MM.1S (cell line): Measurements from ENCODE around the gene RASA1.

Experiments
- EZH2 ChIP-seq: fragments of 300-600 bp; sonication (generic); optimal IDR thresholded peaks from 2 replicates; pipeline ENCODE3; 2017; ENCODE audit warnings: low read depth, mild to moderate bottlenecking, antibody characterized with exemption, low read length, mixed read lengths
- TF ChIP-seq, protein P1 (sequence below): fragments of 300-600 bp; sonication (generic); IDR thresholded peaks from 2 replicates; pipeline ENCODE4 v1.5.1; 2016; ENCODE audit warnings: antibody characterized with exemption, low read length, mixed read lengths

DNA sequence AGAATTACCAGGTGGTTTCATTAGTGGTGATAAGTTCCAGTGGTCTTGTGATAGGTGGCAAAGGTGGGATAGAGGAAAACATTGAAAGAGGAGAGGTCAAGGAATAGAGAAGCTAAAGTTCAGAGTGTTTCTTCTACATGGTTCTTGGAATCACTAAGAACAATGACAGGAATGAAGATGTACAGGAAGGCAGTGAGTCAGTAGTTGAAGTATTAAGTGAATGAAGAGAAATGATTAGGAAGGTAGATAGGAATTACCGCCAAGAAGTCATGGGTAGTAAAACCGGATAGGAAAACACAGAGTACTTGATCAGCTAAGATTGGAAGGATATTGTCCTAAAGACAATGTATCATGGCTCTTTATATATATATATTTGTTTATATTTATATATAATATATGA lies 37.9 kb upstream of the RASA1 start:
- TF ChIP-seq, protein P1, sequence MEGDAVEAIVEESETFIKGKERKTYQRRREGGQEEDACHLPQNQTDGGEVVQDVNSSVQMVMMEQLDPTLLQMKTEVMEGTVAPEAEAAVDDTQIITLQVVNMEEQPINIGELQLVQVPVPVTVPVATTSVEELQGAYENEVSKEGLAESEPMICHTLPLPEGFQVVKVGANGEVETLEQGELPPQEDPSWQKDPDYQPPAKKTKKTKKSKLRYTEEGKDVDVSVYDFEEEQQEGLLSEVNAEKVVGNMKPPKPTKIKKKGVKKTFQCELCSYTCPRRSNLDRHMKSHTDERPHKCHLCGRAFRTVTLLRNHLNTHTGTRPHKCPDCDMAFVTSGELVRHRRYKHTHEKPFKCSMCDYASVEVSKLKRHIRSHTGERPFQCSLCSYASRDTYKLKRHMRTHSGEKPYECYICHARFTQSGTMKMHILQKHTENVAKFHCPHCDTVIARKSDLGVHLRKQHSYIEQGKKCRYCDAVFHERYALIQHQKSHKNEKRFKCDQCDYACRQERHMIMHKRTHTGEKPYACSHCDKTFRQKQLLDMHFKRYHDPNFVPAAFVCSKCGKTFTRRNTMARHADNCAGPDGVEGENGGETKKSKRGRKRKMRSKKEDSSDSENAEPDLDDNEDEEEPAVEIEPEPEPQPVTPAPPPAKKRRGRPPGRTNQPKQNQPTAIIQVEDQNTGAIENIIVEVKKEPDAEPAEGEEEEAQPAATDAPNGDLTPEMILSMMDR, result no peak
- no peak for TF ChIP-seq EZH2
